Fibroblast of lung (primary cell): ENCODE data around the gene FOXQ1. TPM values are rescaled to one million over a fixed set of nuclear protein-coding genes. Genes with fewer than 3 reads are reported as not detected.

ENCODE experiments used
- DNase-seq, 2 donors: peaks; one replicate each; pipeline versions ENCODE4 v3.0.0 to v3.0.0-alpha.2; 2010; ENCODE audit warnings: low read depth in 2 of 2
- H2AFZ ChIP-seq: 2 replicates; pipeline ENCODE4 v1.5.1; 2012; ENCODE audit warnings: low read length, control low read depth, inconsistent platforms
- H3K27ac ChIP-seq: 2 replicates; pipeline ENCODE4 v1.5.1; 2011; ENCODE audit warnings: low read length, control low read depth; ENCODE audit not compliant: insufficient read depth
- H3K27me3 ChIP-seq: 2 replicates; pipeline ENCODE4 v1.5.1; 2011; ENCODE audit warnings: mild to moderate bottlenecking, low read length; ENCODE audit not compliant: control insufficient read depth, insufficient read depth
- H3K36me3 ChIP-seq: 2 replicates; pipeline ENCODE4 v1.5.1; 2011; ENCODE audit warnings: low read length; ENCODE audit not compliant: control insufficient read depth, insufficient read depth
- H3K4me1 ChIP-seq: 2 replicates; pipeline ENCODE4 v1.5.1; 2011; ENCODE audit warnings: low read length; ENCODE audit not compliant: control insufficient read depth, insufficient read depth; ENCODE audit errors: extremely low read depth
- H3K4me2 ChIP-seq: 2 replicates; pipeline ENCODE4 v1.5.1; 2011; ENCODE audit warnings: low read length, control low read depth; ENCODE audit not compliant: insufficient read depth; ENCODE audit errors: extremely low read depth
- H3K4me3 ChIP-seq, 4 experiments: fragments of 200-600 bp in 1 of 4; sonication (generic) in 1 of 4; replicated peaks in 1 of 4; 2 replicates each; pipeline ENCODE4 v1.5.1; 2011 to 2016; ENCODE audit warnings: low read length in 4 of 4, low read depth in 3 of 4, mild to moderate bottlenecking in 3 of 4, control low read depth in 2 of 4, inconsistent platforms in 1 of 4, mixed read lengths in 1 of 4; ENCODE audit not compliant: insufficient read depth in 1 of 4; ENCODE audit errors: control extremely low read depth in 1 of 4
- H3K79me2 ChIP-seq: 2 replicates; pipeline ENCODE4 v1.5.1; 2012; ENCODE audit warnings: mild to moderate bottlenecking, low read length, inconsistent platforms; ENCODE audit not compliant: control insufficient read depth, insufficient read depth
- H3K9ac ChIP-seq: 2 replicates; pipeline ENCODE4 v1.5.1; 2011; ENCODE audit warnings: mild to moderate bottlenecking, low read length, control low read depth; ENCODE audit not compliant: insufficient read depth
- H3K9me3 ChIP-seq: 2 replicates; pipeline ENCODE4 v1.5.1; 2012; ENCODE audit warnings: low read depth, low read length; ENCODE audit not compliant: control insufficient read depth, insufficient read depth
- H4K20me1 ChIP-seq: 2 replicates; pipeline ENCODE4 v1.5.1; 2011; ENCODE audit warnings: low read length; ENCODE audit not compliant: control insufficient read depth, insufficient read depth; ENCODE audit errors: extremely low read depth
- EZH2 ChIP-seq: IDR thresholded peaks from 2 replicates; pipeline ENCODE4 v1.5.1; 2012; ENCODE audit warnings: low read length, control low read depth, mild to moderate bottlenecking; ENCODE audit errors: missing control alignments
- polyA plus RNA-seq, 2 donors: library from polyadenylated mRNA; depleted of rRNA in 1 of 2; stranded (reverse) in 1 of 2; unstranded in 1 of 2; fragments of >200 nt; gene quantifications; 2 replicates each; pipeline ENCODE4 v1.2.1, GENCODE V29; 2011 to 2012; ENCODE audit warnings: missing spikeins in 1 of 2
- total RNA-seq: library from RNA; depleted of rRNA; stranded (reverse); fragments of >200 nt; gene quantifications from 2 replicates; pipeline ENCODE4 v1.2.1, GENCODE V29; 2014
- TF ChIP-seq, protein P1 (sequence below), 2 donors: IDR thresholded peaks in 1 of 2; conservative IDR thresholded peaks in 1 of 2; 1 replicate in 1 of 2; 2 replicates in 1 of 2; pipeline ENCODE4 v1.5.1; 2011 to 2012; ENCODE audit warnings: low read length in 2 of 2, control low read depth in 1 of 2, inconsistent platforms in 1 of 2, low read depth in 1 of 2, mild to moderate bottlenecking in 1 of 2

Gene FOXQ1
- total and polyA plus RNA-seq, 2 donors (not counting 1 experiment from before 2014, with no cell fraction given) = 1.8 to 2.0 TPM

DNA sequence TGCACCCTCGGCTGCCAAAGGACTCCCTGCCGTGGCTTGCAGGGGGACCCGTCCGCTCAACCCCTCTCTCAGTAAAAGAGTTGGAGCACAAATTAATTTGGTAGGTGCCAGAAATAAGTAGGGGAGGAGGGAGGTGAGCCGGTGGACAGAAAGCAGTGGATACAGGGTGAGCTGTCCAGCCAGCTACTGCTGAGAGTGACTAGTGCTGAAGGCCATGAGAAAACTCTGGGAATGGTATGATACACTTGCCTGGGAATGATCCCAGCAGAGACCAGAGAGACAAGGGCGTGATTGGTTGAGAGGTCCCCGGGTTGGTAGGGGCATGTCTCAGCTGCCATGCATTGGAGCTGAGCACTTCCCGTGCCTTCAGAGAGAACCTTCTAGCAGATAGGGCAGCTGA is 15.7 kb downstream of the FOXQ1 start:
- Histone ChIP-seq H3K79me2 (no peaks in the 10 kb centered on the region), H3K4me3 (no peak overlapping the region), H3K9ac (no peak overlapping the region), H3K27me3 (no peaks in the 10 kb centered on the region), H3K9me3 (no peaks in the 10 kb centered on the region), H3K36me3 (no peaks in the 10 kb centered on the region), H3K27ac (no peak overlapping the region), H4K20me1 (no peaks in the 10 kb centered on the region), H2AFZ (no peak overlapping the region), H3K4me2 (no peak overlapping the region), H3K4me1 (peaks cover 39% of the 10 kb centered on the region)
- TF ChIP-seq, protein P1, sequence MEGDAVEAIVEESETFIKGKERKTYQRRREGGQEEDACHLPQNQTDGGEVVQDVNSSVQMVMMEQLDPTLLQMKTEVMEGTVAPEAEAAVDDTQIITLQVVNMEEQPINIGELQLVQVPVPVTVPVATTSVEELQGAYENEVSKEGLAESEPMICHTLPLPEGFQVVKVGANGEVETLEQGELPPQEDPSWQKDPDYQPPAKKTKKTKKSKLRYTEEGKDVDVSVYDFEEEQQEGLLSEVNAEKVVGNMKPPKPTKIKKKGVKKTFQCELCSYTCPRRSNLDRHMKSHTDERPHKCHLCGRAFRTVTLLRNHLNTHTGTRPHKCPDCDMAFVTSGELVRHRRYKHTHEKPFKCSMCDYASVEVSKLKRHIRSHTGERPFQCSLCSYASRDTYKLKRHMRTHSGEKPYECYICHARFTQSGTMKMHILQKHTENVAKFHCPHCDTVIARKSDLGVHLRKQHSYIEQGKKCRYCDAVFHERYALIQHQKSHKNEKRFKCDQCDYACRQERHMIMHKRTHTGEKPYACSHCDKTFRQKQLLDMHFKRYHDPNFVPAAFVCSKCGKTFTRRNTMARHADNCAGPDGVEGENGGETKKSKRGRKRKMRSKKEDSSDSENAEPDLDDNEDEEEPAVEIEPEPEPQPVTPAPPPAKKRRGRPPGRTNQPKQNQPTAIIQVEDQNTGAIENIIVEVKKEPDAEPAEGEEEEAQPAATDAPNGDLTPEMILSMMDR (conservative IDR thresholded peaks at IDR 0.05 in 1 of 2, IDR thresholded peaks at IDR 0.05 in 1 of 2; ENCODE audit: low read depth in 1 of 2, low read length in 2 of 2) = no peak
- no peak for DNase-seq

DNA sequence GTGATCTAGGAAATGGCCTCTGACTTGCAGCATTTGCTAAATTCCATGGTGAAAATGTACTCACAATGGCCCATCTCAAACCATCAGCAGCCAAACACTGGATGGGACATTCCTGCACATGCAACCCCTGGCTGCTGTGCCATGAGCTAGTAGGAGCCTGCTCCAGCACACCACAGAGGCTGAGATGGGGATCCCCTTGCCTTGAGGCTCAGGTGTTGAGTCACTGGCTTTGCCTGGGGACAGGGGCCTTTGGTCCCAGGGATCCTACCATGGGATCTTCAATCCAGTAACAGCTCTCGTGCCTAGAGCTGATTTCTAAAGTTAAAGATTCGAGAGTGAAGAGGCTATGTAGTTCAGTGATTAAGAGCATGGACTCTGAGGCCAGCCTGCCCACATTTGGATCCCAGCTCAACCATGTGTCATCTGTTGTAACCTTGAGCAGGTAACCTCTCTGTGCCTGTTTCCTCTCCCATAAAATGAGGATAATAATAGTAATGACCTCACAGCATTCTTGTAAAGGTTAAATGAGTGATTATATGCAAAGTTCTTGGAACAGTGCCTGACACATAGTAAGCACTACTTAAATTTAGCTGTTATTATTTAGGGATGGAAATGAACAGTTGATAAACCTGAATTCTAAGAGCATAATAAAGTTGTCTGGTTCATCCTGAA is 16.4 kb downstream of the FOXQ1 start:
- no peak overlapping the region for H3K27ac ChIP-seq
- no peak for TF ChIP-seq EZH2
- TF ChIP-seq, protein P1 (conservative IDR thresholded peaks at IDR 0.05 in 1 of 2, IDR thresholded peaks at IDR 0.05 in 1 of 2; ENCODE audit: low read depth in 1 of 2, low read length in 2 of 2) = no peak
- H2AFZ ChIP-seq = no peak overlapping the region
- peaks cover 35% of the 10 kb centered on the region for H3K4me1 ChIP-seq
- no peak overlapping the region for H3K4me2 ChIP-seq
- no peaks in the 10 kb centered on the region for H3K27me3 ChIP-seq
- no peak for DNase-seq
- H3K79me2 ChIP-seq = no peaks in the 10 kb centered on the region
- no peaks in the 10 kb centered on the region for H3K9me3 ChIP-seq
- no peak overlapping the region for H3K9ac ChIP-seq
- H3K36me3 ChIP-seq = no peaks in the 10 kb centered on the region
- H4K20me1 ChIP-seq = no peaks in the 10 kb centered on the region
- H3K4me3 ChIP-seq = no peak overlapping the region

DNA sequence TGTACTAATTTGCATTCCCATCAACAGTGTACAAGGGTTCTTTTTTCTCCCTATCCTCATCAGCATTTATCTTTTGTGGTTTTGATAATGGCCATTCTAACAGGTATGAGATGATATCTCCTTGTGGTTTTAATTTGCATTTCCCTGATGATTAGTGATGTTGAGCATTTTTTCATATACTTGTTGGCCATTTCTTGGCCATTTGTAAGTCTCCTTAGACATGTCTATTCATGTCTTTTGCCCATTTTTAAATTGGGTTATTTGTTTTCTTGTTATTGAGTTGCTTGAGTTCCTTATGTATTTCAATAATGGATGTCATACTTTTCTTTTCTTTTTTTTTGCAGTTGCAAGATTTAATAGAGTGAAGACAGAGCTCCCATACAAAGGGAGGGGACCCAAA is 17.8 kb downstream of the FOXQ1 start:
- Histone ChIP-seq H3K36me3 (no peaks in the 10 kb centered on the region), H3K9ac (no peak overlapping the region), H3K79me2 (no peaks in the 10 kb centered on the region), H3K4me2 (no peak overlapping the region), H3K9me3 (no peaks in the 10 kb centered on the region), H3K4me3 (no peak overlapping the region), H2AFZ (no peak overlapping the region), H3K27ac (no peak overlapping the region), H3K4me1 (peaks cover 27% of the 10 kb centered on the region), H3K27me3 (no peaks in the 10 kb centered on the region), H4K20me1 (no peaks in the 10 kb centered on the region)
- no peak for DNase-seq
- TF ChIP-seq, protein P1 (conservative IDR thresholded peaks at IDR 0.05 in 1 of 2, IDR thresholded peaks at IDR 0.05 in 1 of 2; ENCODE audit: low read depth in 1 of 2, low read length in 2 of 2) = no peak
- TF ChIP-seq EZH2 = no peak
